K562 (cell line): ENCODE data around the gene DKC1. TPM values are rescaled to one million over a fixed set of nuclear protein-coding genes. Genes with fewer than 3 reads are reported as not detected.

ENCODE experiments used
- CBX2 ChIP-seq: fragments of 200-600 bp; sonication (generic); IDR thresholded peaks from one replicate; pipeline ENCODE4 v1.6.1; 2012; ENCODE audit warnings: mild to moderate bottlenecking, low read length, inconsistent platforms; ENCODE audit not compliant: insufficient read depth, poor library complexity, severe bottlenecking
- CCNT2 ChIP-seq: IDR thresholded peaks from 2 replicates; pipeline ENCODE4 v1.6.1; 2011; ENCODE audit warnings: borderline replicate concordance, low read depth, mild to moderate bottlenecking, moderate library complexity, mixed read lengths, low read length; ENCODE audit not compliant: insufficient read length; ENCODE audit errors: extremely low read depth
- DACH1 ChIP-seq: fragments of 450-650 bp; IDR thresholded peaks from 2 replicates; pipeline ENCODE4 v1.6.1; 2018; ENCODE audit not compliant: partially characterized antibody
- FIP1L1 ChIP-seq: fragments of 200-400 bp; formaldehyde crosslinking; IDR thresholded peaks from 2 replicates; pipeline ENCODE4 v1.6.1; 2018; ENCODE audit warnings: mild to moderate bottlenecking, low read depth, low read length; ENCODE audit not compliant: poor library complexity, severe bottlenecking
- KLF6 ChIP-seq: fragments of 250-450 bp; sonication (Bioruptor Pico); IDR thresholded peaks from 2 replicates; pipeline ENCODE4 v1.4.0; 2020; ENCODE audit warnings: mild to moderate bottlenecking, moderate library complexity, borderline replicate concordance
- L3MBTL2 ChIP-seq: fragments of 450-650 bp; IDR thresholded peaks from 2 replicates; pipeline ENCODE4 v1.6.1; 2016; ENCODE audit warnings: mild to moderate bottlenecking, moderate library complexity
- MTF1 ChIP-seq: fragments of 250-450 bp; sonication (Bioruptor Pico); IDR thresholded peaks from 2 replicates; pipeline ENCODE4 v1.9.0; 2021; ENCODE audit warnings: moderate library complexity, mild to moderate bottlenecking, inconsistent platforms, borderline replicate concordance
- POLR2G ChIP-seq: fragments of 200-400 bp; formaldehyde crosslinking; IDR thresholded peaks from 2 replicates; pipeline ENCODE4 v1.6.1; 2017; ENCODE audit warnings: low read depth, mild to moderate bottlenecking, antibody characterized with exemption, low read length, moderate library complexity
- RAD51 ChIP-seq: fragments of 450-650 bp; IDR thresholded peaks from 2 replicates; pipeline ENCODE4 v1.7.1; 2016; ENCODE audit warnings: low read depth, mild to moderate bottlenecking, borderline replicate concordance
- THRB ChIP-seq: fragments of 450-650 bp; formaldehyde crosslinking; conservative IDR thresholded peaks from 2 replicates; pipeline ENCODE4 v1.4.0; 2022; ENCODE audit warnings: mild to moderate bottlenecking, missing genetic modification characterization
- UBTF ChIP-seq, 2 experiments: IDR thresholded peaks; 2 replicates each; pipeline ENCODE4 v1.6.1; 2012; ENCODE audit warnings: improper control_type of control experiment in 2 of 2, low read depth in 2 of 2, low read length in 2 of 2, borderline replicate concordance in 1 of 2
- ZNF12 ChIP-seq: sonication (generic); formaldehyde crosslinking; IDR thresholded peaks from 2 replicates; pipeline ENCODE4 v1.4.0; 2020; ENCODE audit warnings: mild to moderate bottlenecking, missing genetic modification reagents
- polyA plus RNA-seq, 8 experiments: library from polyadenylated mRNA; depleted of rRNA in 4 of 8; stranded (reverse) in 5 of 8; unstranded in 3 of 8; fragments of >200 nt; fragmentation: Nextera tagmentation in 2 of 8; fragmentation: Illumina TruSeq in 1 of 8; extraction: Ambion mirVana in 2 of 8; extraction: Trizol in 1 of 8; gene quantifications; 2 replicates each; pipeline versions ENCODE4 v1.2.1 to v1.2.3, GENCODE V29; 2011 to 2014; ENCODE audit warnings: inconsistent platforms in 1 of 8, missing spikeins in 1 of 8
- total RNA-seq, 7 experiments: library from RNA; depleted of rRNA in 6 of 7; stranded (reverse); fragments of >200 nt in 6 of 7; fragmentation: Illumina TruSeq in 2 of 7; extraction: Trizol in 2 of 7; gene quantifications; 2 replicates each; pipeline versions ENCODE4 v1.2.1 to v1.2.3, GENCODE V29; 2011 to 2021; ENCODE audit warnings: low replicate concordance in 1 of 7
- TF ChIP-seq, protein P1 (sequence below): fragments of 450-650 bp; IDR thresholded peaks from 2 replicates; pipeline ENCODE4 v1.6.1; 2016; ENCODE audit warnings: low read depth

DKC1 gene
- total and polyA plus RNA-seq, 9 of the 15 experiments (the other 6 are each of a cell fraction or from before 2014, with no cell fraction given): 205 to 313 (median 219) TPM

DNA sequence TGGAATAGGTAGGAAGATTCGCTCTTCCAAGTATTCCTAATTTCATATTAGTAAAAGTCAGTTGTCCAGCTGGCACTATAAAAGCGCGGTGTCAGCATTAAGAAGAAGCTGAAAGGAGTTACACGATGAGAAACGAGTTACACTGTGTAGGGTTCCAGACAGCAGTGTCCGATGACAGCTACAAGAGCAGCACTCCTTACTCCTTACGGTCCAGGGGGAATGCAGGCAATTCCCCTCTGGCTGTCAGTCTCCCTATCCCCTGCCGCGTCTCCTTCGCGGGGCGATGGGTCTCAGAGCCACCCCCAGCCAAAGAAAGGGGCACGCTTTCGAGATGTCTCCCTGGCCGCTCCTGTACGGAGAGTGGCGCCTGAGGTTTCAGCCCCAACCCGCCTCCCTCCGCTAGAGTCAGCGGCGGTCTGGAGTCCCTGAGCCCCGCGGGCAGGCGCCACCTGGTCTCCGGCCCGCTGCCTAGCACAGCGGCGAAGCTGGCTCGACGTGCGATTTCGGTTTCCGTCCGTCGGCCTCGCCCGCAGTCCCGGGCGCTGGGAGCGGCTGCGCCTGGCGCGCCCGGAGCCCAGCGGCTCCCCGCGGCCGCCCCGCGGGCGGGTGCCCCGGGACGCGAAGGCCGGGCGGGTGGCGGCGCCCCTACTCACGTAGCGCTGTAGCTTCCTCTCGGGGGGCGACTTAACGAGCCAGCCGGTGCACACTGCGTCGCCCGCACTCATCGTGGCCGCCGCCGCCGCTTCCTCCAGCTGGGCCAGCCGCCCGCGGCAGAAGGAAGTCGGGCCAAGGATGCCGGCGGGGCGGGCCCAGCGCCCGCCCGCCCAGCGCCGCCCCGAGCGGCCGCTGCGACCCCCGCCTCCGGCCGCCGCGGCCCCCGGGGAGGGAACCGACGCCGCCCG is 12.1 kb upstream of the DKC1 start, which contains the start of gene GAB3 (continued):
- TF ChIP-seq THRB (no peak), CBX2 (no peak), KLF6 (CRISPR knock-in tag) (no peak), CCNT2 (peak; percentile 25), L3MBTL2 (peak; percentile 33; the same call in 1 of the 2 replicates), DACH1 (no peak), FIP1L1 (no peak), RAD51 (no peak), POLR2G (peak; percentile 74), ZNF12 (CRISPR knock-in tag) (no peak), UBTF (IDR thresholded peaks at IDR 0.05; ENCODE audit: borderline replicate concordance in 1 of 2, low read depth in 2 of 2, low read length in 2 of 2) (peak; percentile 35 to 63; a peak in 1 of 4 replicates), MTF1 (no peak)
- TF ChIP-seq, protein P1, sequence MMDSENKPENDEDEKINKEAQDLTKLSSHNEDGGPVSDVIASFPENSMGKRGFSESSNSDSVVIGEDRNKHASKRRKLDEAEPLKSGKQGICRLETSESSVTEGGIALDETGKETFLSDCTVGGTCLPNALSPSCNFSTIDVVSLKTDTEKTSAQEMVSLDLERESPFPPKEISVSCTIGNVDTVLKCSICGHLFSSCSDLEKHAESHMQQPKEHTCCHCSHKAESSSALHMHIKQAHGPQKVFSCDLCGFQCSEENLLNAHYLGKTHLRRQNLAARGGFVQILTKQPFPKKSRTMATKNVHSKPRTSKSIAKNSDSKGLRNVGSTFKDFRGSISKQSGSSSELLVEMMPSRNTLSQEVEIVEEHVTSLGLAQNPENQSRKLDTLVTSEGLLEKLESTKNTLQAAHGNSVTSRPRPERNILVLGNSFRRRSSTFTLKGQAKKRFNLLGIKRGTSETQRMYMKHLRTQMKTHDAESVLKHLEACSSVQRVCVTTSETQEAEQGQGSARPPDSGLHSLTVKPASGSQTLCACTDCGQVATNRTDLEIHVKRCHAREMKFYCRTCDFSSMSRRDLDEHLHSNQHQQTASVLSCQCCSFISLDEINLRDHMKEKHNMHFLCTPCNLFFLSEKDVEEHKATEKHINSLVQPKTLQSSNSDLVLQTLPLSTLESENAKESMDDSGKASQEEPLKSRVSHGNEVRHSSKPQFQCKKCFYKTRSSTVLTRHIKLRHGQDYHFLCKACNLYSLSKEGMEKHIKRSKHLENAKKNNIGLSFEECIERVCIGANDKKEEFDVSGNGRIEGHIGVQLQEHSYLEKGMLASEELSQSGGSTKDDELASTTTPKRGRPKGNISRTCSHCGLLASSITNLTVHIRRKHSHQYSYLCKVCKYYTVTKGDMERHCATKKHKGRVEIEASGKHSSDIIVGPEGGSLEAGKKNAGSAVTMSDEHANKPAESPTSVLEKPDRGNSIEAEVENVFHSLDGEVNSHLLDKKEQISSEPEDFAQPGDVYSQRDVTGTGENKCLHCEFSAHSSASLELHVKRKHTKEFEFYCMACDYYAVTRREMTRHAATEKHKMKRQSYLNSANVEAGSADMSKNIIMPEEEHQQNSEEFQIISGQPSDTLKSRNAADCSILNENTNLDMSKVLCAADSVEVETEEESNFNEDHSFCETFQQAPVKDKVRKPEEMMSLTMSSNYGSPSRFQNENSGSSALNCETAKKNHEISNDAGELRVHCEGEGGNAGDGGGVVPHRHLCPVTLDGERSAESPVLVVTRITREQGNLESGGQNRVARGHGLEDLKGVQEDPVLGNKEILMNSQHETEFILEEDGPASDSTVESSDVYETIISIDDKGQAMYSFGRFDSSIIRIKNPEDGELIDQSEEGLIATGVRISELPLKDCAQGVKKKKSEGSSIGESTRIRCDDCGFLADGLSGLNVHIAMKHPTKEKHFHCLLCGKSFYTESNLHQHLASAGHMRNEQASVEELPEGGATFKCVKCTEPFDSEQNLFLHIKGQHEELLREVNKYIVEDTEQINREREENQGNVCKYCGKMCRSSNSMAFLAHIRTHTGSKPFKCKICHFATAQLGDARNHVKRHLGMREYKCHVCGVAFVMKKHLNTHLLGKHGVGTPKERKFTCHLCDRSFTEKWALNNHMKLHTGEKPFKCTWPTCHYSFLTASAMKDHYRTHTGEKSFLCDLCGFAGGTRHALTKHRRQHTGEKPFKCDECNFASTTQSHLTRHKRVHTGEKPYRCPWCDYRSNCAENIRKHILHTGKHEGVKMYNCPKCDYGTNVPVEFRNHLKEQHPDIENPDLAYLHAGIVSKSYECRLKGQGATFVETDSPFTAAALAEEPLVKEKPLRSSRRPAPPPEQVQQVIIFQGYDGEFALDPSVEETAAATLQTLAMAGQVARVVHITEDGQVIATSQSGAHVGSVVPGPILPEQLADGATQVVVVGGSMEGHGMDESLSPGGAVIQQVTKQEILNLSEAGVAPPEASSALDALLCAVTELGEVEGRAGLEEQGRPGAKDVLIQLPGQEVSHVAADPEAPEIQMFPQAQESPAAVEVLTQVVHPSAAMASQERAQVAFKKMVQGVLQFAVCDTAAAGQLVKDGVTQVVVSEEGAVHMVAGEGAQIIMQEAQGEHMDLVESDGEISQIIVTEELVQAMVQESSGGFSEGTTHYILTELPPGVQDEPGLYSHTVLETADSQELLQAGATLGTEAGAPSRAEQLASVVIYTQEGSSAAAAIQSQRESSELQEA: no peak
